Measurements from ENCODE around the gene CUL4B. TPM values are rescaled to one million over a fixed set of nuclear protein-coding genes. Genes with fewer than 3 reads are reported as not detected.
"Not testable (repeated sequence)": the region's sequence is repeated elsewhere in the genome, so short reads cannot be mapped to it uniquely, and the experiment has no call there.

CUL4B gene
- total RNA-seq, 5 donors from 2014 or later (not counting 1 experiment from before 2014, with no cell fraction given): 39.4 to 44.8 (median 43.1) TPM

- H3K27me3 ChIP-seq (replicated peaks in 1 of 2; ENCODE audit: control insufficient read depth in 2 of 2, extremely low read depth in 1 of 2, insufficient read depth in 2 of 2, low read length in 1 of 2); H3K4me3 Mint-ChIP-seq; H3K4me3 ChIP-seq (ENCODE audit: control insufficient read depth in 1 of 2, extremely low read depth in 1 of 2, low read length in 1 of 2); H3K36me3 Mint-ChIP-seq; POLR2A ChIA-PET; DNase-seq; H3K27ac ChIP-seq (ENCODE audit: low read length); CTCF ChIA-PET; H3K4me1 ChIP-seq (ENCODE audit: control insufficient read depth in 1 of 2, extremely low read depth in 1 of 2, insufficient read depth in 2 of 2, low read length in 2 of 2); H3K9me3 Mint-ChIP-seq; H3K9me3 ChIP-seq; H3K4me1 Mint-ChIP-seq; H3K36me3 ChIP-seq (ENCODE audit: control insufficient read depth in 2 of 2, extremely low read depth in 1 of 2, insufficient read depth in 1 of 2, low read length in 1 of 2); ATAC-seq (replicated peaks in 1 of 4); H3K27ac Mint-ChIP-seq: not testable (repeated sequence)
- no CpG with 5 or more reads among the region's 13 CpGs for WGBS (ENCODE audit: insufficient coverage)
- H3K27me3 Mint-ChIP-seq: peaks cover 3 to 11% of the 10 kb centered on the region in 2 donors
Observed at GRCh38 chrX:120573806-120574205, 13.0 kb upstream of the CUL4B start.

- H3K27ac Mint-ChIP-seq: no peak overlapping the region
- POLR2A ChIA-PET: no interaction called here
- H3K4me3 ChIP-seq (ENCODE audit: control insufficient read depth in 1 of 2, extremely low read depth in 1 of 2, low read length in 1 of 2): no peak overlapping the region
- no peak for DNase-seq
- H3K27me3 ChIP-seq (replicated peaks in 1 of 2; ENCODE audit: control insufficient read depth in 2 of 2, extremely low read depth in 1 of 2, insufficient read depth in 2 of 2, low read length in 1 of 2): no peaks in the 10 kb centered on the region
- H3K36me3 Mint-ChIP-seq: no peaks in the 10 kb centered on the region
- no peak overlapping the region for H3K27ac ChIP-seq (ENCODE audit: low read length)
- H3K9me3 Mint-ChIP-seq: no peaks in the 10 kb centered on the region
- peaks cover 2 to 3% of the 10 kb centered on the region in 2 experiments for H3K4me1 ChIP-seq (ENCODE audit: control insufficient read depth in 1 of 2, extremely low read depth in 1 of 2, insufficient read depth in 2 of 2, low read length in 2 of 2)
- WGBS (ENCODE audit: insufficient coverage): no CpG with 5 or more reads among the region's 3 CpGs
- no peak for ATAC-seq (replicated peaks in 1 of 4)
- peaks cover 4 to 9% (median 8%) of the 10 kb centered on the region in 3 donors for H3K4me1 Mint-ChIP-seq
- peaks cover 0 to 6% of the 10 kb centered on the region in 2 donors for H3K27me3 Mint-ChIP-seq
- H3K9me3 ChIP-seq: no peaks in the 10 kb centered on the region
- CTCF ChIA-PET: no interaction called here
- no peak overlapping the region for H3K4me3 Mint-ChIP-seq
- H3K36me3 ChIP-seq (ENCODE audit: control insufficient read depth in 2 of 2, extremely low read depth in 1 of 2, insufficient read depth in 1 of 2, low read length in 1 of 2): no peaks in the 10 kb centered on the region
Observed at GRCh38 chrX:120570011-120570600, 9.3 kb upstream of the CUL4B start.

DNA sequence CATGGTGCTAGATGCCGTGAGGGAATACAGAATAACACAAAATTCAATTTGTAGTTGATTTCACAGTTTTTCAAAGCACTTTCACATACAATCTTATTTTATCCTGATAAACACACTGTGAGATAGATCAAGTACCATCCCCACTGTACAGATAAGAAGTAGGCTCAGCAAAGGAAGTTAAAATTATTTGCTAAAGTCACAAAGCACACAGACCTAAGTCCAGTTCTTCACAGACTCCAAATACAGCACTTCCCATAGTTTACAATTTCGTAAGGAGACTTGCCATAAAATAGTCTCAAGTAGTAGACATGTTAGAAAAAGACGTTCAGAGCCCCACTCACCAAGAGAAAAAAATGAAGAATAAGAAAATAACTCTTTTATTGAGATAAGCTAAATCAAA is 7.8 kb upstream of the CUL4B start:
- ATAC-seq (replicated peaks in 1 of 4) (no peak), DNase-seq (no peak)
- no peaks in the 10 kb centered on the region for H3K27me3 Mint-ChIP-seq
- Histone ChIP-seq H3K36me3 (ENCODE audit: control insufficient read depth in 2 of 2, extremely low read depth in 1 of 2, insufficient read depth in 1 of 2, low read length in 1 of 2) (no peaks in the 10 kb centered on the region), H3K27ac (ENCODE audit: low read length) (no peak overlapping the region), H3K4me3 (ENCODE audit: control insufficient read depth in 1 of 2, extremely low read depth in 1 of 2, low read length in 1 of 2) (no peak overlapping the region), H3K9me3 (no peaks in the 10 kb centered on the region), H3K27me3 (replicated peaks in 1 of 2; ENCODE audit: control insufficient read depth in 2 of 2, extremely low read depth in 1 of 2, insufficient read depth in 2 of 2, low read length in 1 of 2) (no peaks in the 10 kb centered on the region), H3K4me1 (ENCODE audit: control insufficient read depth in 1 of 2, extremely low read depth in 1 of 2, insufficient read depth in 2 of 2, low read length in 2 of 2) (peaks cover 2 to 3% of the 10 kb centered on the region in 2 experiments)
- H3K36me3 Mint-ChIP-seq: no peaks in the 10 kb centered on the region
- H3K4me1 Mint-ChIP-seq: peaks cover 4 to 9% (median 8%) of the 10 kb centered on the region in 3 donors
- H3K9me3 Mint-ChIP-seq: no peaks in the 10 kb centered on the region
- no peak overlapping the region for H3K4me3 Mint-ChIP-seq
- WGBS (ENCODE audit: insufficient coverage): no CpG with 5 or more reads among the region's 3 CpGs
- CTCF ChIA-PET: no interaction called here
- no peak overlapping the region for H3K27ac Mint-ChIP-seq
- POLR2A ChIA-PET: no interaction called here

DNA sequence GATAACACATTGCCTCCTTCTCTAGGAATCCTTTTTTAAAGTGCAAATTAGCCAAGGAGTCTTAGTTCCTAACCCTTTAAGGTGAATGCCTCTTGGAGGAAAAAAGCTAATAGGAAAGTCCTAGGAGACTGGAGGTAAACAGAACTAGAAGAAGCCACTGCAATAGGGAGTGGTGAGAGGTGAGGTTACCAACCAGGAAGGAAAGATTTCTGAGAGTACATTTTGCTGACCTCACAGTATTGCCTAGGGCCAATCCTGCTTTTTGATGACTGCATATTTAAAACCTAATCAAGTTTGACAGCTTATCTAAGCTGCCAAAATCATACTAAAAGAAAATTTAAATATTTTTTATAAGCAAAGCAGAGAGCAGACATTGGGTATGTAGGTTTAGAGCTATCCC is 7.3 kb upstream of the CUL4B start:
- Mint-ChIP-seq H3K27ac (no peak overlapping the region), H3K36me3 (no peaks in the 10 kb centered on the region), H3K27me3 (no peaks in the 10 kb centered on the region), H3K4me3 (no peak overlapping the region), H3K4me1 (peaks cover 4 to 9% (median 8%) of the 10 kb centered on the region in 3 donors), H3K9me3 (no peaks in the 10 kb centered on the region)
- DNase-seq: no peak
- Histone ChIP-seq H3K4me3 (ENCODE audit: control insufficient read depth in 1 of 2, extremely low read depth in 1 of 2, low read length in 1 of 2) (no peak overlapping the region), H3K36me3 (ENCODE audit: control insufficient read depth in 2 of 2, extremely low read depth in 1 of 2, insufficient read depth in 1 of 2, low read length in 1 of 2) (no peaks in the 10 kb centered on the region), H3K27ac (ENCODE audit: low read length) (no peak overlapping the region), H3K4me1 (ENCODE audit: control insufficient read depth in 1 of 2, extremely low read depth in 1 of 2, insufficient read depth in 2 of 2, low read length in 2 of 2) (peaks cover 2 to 3% of the 10 kb centered on the region in 2 experiments), H3K9me3 (no peaks in the 10 kb centered on the region), H3K27me3 (replicated peaks in 1 of 2; ENCODE audit: control insufficient read depth in 2 of 2, extremely low read depth in 1 of 2, insufficient read depth in 2 of 2, low read length in 1 of 2) (no peaks in the 10 kb centered on the region)
- CTCF ChIA-PET: no interaction called here
- ATAC-seq (replicated peaks in 1 of 4): no peak
- POLR2A ChIA-PET: no interaction called here

DNA sequence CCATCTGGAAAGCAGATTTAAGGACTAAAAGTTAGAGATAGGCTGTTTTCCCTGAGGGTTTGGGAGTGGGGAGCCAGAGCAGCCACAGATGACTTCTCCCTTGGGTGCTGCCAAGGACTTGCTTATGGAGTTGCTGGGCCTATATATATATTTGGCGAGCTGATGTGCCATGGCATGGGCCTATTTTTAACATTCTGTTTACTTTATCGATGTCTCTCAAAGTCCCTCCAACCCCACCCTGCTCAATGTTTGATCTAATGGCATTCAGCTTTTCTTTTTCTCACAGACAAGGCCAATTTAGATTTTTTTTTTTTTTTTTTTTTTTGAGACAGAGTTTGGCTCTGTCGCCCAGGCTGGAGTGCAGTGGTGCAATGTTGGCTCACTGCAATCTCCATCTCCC is 6.1 kb upstream of the CUL4B start:
- H3K27me3 Mint-ChIP-seq: peaks cover 0 to 4% of the 10 kb centered on the region in 2 donors
- no CpG with 5 or more reads among the region's 3 CpGs for WGBS (ENCODE audit: insufficient coverage)
- Histone ChIP-seq H3K27ac (ENCODE audit: low read length) (no peak overlapping the region), H3K9me3 (no peaks in the 10 kb centered on the region), H3K4me3 (ENCODE audit: control insufficient read depth in 1 of 2, extremely low read depth in 1 of 2, low read length in 1 of 2) (no peak overlapping the region), H3K36me3 (ENCODE audit: control insufficient read depth in 2 of 2, extremely low read depth in 1 of 2, insufficient read depth in 1 of 2, low read length in 1 of 2) (no peaks in the 10 kb centered on the region), H3K4me1 (ENCODE audit: control insufficient read depth in 1 of 2, extremely low read depth in 1 of 2, insufficient read depth in 2 of 2, low read length in 2 of 2) (peaks cover 5 to 6% of the 10 kb centered on the region in 2 experiments), H3K27me3 (replicated peaks in 1 of 2; ENCODE audit: control insufficient read depth in 2 of 2, extremely low read depth in 1 of 2, insufficient read depth in 2 of 2, low read length in 1 of 2) (no peaks in the 10 kb centered on the region)
- DNase-seq: no peak
- ATAC-seq (replicated peaks in 1 of 4): no peak
- no peaks in the 10 kb centered on the region for H3K9me3 Mint-ChIP-seq
- ChIA-PET POLR2A (no interaction called here), CTCF (no interaction called here)
- H3K27ac Mint-ChIP-seq: no peak overlapping the region
- H3K4me1 Mint-ChIP-seq: peaks cover 5 to 16% (median 14%) of the 10 kb centered on the region in 3 donors
- no peaks in the 10 kb centered on the region for H3K36me3 Mint-ChIP-seq
- H3K4me3 Mint-ChIP-seq: no peak overlapping the region

DNA sequence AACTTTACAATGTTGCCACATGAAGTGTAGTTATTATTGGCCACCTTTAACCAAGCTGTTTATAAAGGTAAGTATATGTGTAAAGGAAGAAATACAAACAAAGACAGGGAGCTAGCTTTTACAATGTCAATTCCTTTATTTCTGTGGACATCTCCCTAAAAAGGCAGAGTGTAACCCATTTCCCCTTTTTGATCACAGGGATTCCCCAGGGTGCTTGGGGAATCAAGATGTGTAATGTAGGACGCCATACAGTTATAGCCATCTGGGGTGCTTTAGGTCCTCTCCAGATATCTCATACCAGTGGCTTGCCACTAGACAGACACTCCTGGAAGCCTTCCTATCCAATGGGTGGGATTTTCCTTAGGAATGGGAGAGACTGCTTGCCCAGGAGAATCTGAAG is 4.2 kb upstream of the CUL4B start:
- Mint-ChIP-seq H3K4me1 (peaks cover 2 to 11% (median 9%) of the 10 kb centered on the region in 3 donors), H3K36me3 (no peaks in the 10 kb centered on the region), H3K27me3 (peaks cover 0 to 4% of the 10 kb centered on the region in 2 donors), H3K27ac (no peak overlapping the region), H3K4me3 (no peak overlapping the region), H3K9me3 (no peaks in the 10 kb centered on the region)
- ChIA-PET CTCF (interaction anchor here in 1 of 2 donors (0.5 kb wide), 1 partner anchor 653 kb away, joined by 3 read pairs; no protein-coding TSS in a partner anchor), POLR2A (interaction anchor here in 1 of 2 donors (0.5 kb wide), 1 partner anchor 13 kb away, joined by 4 read pairs; no protein-coding TSS in a partner anchor)
- Histone ChIP-seq H3K9me3 (no peaks in the 10 kb centered on the region), H3K4me3 (ENCODE audit: control insufficient read depth in 1 of 2, extremely low read depth in 1 of 2, low read length in 1 of 2) (no peak overlapping the region), H3K27me3 (replicated peaks in 1 of 2; ENCODE audit: control insufficient read depth in 2 of 2, extremely low read depth in 1 of 2, insufficient read depth in 2 of 2, low read length in 1 of 2) (no peaks in the 10 kb centered on the region), H3K27ac (ENCODE audit: low read length) (no peak overlapping the region), H3K4me1 (ENCODE audit: control insufficient read depth in 1 of 2, extremely low read depth in 1 of 2, insufficient read depth in 2 of 2, low read length in 2 of 2) (peaks cover 4% of the 10 kb centered on the region in 2 experiments), H3K36me3 (ENCODE audit: control insufficient read depth in 2 of 2, extremely low read depth in 1 of 2, insufficient read depth in 1 of 2, low read length in 1 of 2) (no peaks in the 10 kb centered on the region)
- DNase-seq (no peak), ATAC-seq (replicated peaks in 1 of 4) (no peak)
- WGBS (ENCODE audit: insufficient coverage): no CpG with 5 or more reads among the region's 1 CpG

DNA sequence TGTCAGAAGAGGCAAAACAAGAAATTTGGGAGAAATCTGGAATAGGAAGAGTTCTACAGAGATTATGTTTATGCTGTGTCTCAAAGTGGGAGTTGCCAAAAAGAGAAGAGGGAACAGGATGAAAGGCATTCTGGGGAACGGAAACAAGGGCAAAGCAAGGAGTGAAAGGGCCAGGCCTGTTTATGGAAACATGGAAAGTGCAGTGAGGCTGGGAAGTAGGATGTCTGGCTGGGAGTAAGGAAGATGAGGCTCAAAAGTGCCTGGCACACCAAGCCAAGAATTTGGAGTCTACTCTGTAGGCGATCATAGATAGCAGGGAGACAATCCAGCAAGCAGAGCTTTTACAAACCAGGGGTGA is 1.8 kb upstream of the CUL4B start:
- H3K36me3 ChIP-seq (ENCODE audit: control insufficient read depth in 2 of 2, extremely low read depth in 1 of 2, insufficient read depth in 1 of 2, low read length in 1 of 2): no peaks in the 10 kb centered on the region
- no peak overlapping the region for H3K4me3 Mint-ChIP-seq
- ATAC-seq (replicated peaks in 1 of 4): no peak
- H3K27me3 ChIP-seq (replicated peaks in 1 of 2; ENCODE audit: control insufficient read depth in 2 of 2, extremely low read depth in 1 of 2, insufficient read depth in 2 of 2, low read length in 1 of 2): no peaks in the 10 kb centered on the region
- H3K27ac ChIP-seq (ENCODE audit: low read length): no peak overlapping the region
- peak overlapping the region; percentile 95 to 98 for H3K27ac Mint-ChIP-seq
- POLR2A ChIA-PET: no interaction called here
- H3K27me3 Mint-ChIP-seq: peaks cover 0 to 4% of the 10 kb centered on the region in 2 donors
- H3K4me3 ChIP-seq (ENCODE audit: control insufficient read depth in 1 of 2, extremely low read depth in 1 of 2, low read length in 1 of 2): no peak overlapping the region
- peaks cover 11 to 26% (median 24%) of the 10 kb centered on the region in 3 donors for H3K4me1 Mint-ChIP-seq
- H3K9me3 Mint-ChIP-seq: no peaks in the 10 kb centered on the region
- CTCF ChIA-PET: interaction anchor here in 1 of 2 donors (0.5 kb wide), 1 partner anchor 86 kb away, joined by 3 read pairs; no protein-coding TSS in a partner anchor
- peaks cover under 1% of the 10 kb centered on the region for H3K36me3 Mint-ChIP-seq
- 100% methylated on average over 1 of the region's 2 CpGs for WGBS (ENCODE audit: insufficient coverage)
- H3K4me1 ChIP-seq (ENCODE audit: control insufficient read depth in 1 of 2, extremely low read depth in 1 of 2, insufficient read depth in 2 of 2, low read length in 2 of 2): peaks cover 4 to 9% of the 10 kb centered on the region in 2 experiments
- no peaks in the 10 kb centered on the region for H3K9me3 ChIP-seq
- DNase-seq: no peak
